Astrocyte of the spinal cord (primary cell): ENCODE results near the gene IKZF3.

Experiments
- DNase-seq: peaks from one replicate; pipeline ENCODE4 v3.0.0; 2011; ENCODE audit warnings: low read depth, low spot score
- H3K4me3 ChIP-seq: 2 replicates; pipeline ENCODE4 v1.5.1; 2011; ENCODE audit warnings: low read depth, mild to moderate bottlenecking, low read length, moderate library complexity
- CTCF ChIP-seq: IDR thresholded peaks from 2 replicates; pipeline ENCODE4 v1.5.1; 2012; ENCODE audit warnings: low read depth, mild to moderate bottlenecking, low read length, inconsistent platforms
- in situ Hi-C: cut with HindIII; loops from 2 replicates; pipeline ENCODE4 v1.10.0; 2017; ENCODE audit warnings: low sequenced_read_pairs

The IKZF3 gene

GRCh38 chr17:39818358-39819000, 45.6 kb downstream of the IKZF3 start:
- no peak for TF ChIP-seq CTCF
- DNase-seq: no peak
- H3K4me3 ChIP-seq: no peak overlapping the region
- in situ Hi-C loops: no loop called here

- TF ChIP-seq CTCF: no peak
Observed at GRCh38 chr17:39816272-39816671, 47.8 kb downstream of the IKZF3 start.

GRCh38 chr17:39814497-39814896, 49.6 kb downstream of the IKZF3 start:
- H3K4me3 ChIP-seq: no peak overlapping the region
- in situ Hi-C loops: no loop called here
- DNase-seq: no peak
- no peak for TF ChIP-seq CTCF

More at GRCh38 chr17:39816272-39816671, 47.8 kb downstream of the IKZF3 start:
- in situ Hi-C loops: no loop called here
- no peak overlapping the region for H3K4me3 ChIP-seq
- no peak for DNase-seq

GRCh38 chr17:39813631-39814030, 50.5 kb downstream of the IKZF3 start:
- in situ Hi-C loops: no loop called here

GRCh38 chr17:39812466-39812865, 51.6 kb downstream of the IKZF3 start:
- no peak for DNase-seq
- in situ Hi-C loops: no loop called here
- no peak for TF ChIP-seq CTCF
- no peak overlapping the region for H3K4me3 ChIP-seq

More at GRCh38 chr17:39813631-39814030, 50.5 kb downstream of the IKZF3 start:
- no peak for DNase-seq
- no peak overlapping the region for H3K4me3 ChIP-seq
- TF ChIP-seq CTCF: no peak

GRCh38 chr17:39810939-39811728, 53.0 kb downstream of the IKZF3 start:
- in situ Hi-C loops: no loop called here
- H3K4me3 ChIP-seq: no peak overlapping the region
- no peak for DNase-seq
- TF ChIP-seq CTCF: no peak
